HUDEP-2 (cell line): ENCODE results near the gene ITPR2.

Experiments used
- DNase-seq, 76 experiments: peaks; one replicate each; lab custom pipeline; 2025; ENCODE audit not compliant: unreplicated experiment in 76 of 76; lab: John Stamatoyannopoulos, UW

Gene ITPR2

DNA sequence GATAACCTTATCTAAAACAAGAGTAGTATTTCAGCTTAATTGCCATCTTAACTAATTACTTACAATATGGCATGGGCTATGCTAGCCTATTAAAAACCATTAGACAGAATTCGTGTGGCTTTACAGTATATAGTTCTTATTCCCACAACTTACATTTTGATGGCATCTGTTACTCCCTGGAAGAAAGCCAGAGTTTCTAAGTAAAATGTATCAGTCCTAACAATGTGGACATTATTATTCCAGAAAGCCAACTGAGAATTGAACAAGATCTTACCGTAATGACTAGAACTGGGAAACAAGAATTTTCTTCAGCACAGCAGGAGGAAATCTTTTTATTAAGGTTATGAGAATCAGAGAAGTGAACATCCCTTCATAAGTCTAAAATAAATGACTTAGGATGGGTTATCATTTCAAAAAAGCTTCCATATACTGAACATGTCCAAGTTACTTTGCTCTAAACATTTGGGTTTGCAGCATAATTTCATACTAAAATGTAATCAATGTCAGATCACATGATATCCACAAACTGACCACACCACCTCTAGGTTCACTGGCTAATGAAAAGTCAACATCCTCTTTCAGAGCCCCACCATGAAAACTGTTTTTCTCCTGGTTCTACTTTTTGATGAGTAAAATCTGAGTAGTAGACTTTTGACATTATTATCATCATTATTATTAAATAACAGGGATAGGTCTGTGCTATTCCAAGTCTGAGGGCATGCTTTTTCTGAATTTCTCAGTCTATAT lies 457.9 kb downstream of the ITPR2 start:
- DNase-seq, result no peak

DNA sequence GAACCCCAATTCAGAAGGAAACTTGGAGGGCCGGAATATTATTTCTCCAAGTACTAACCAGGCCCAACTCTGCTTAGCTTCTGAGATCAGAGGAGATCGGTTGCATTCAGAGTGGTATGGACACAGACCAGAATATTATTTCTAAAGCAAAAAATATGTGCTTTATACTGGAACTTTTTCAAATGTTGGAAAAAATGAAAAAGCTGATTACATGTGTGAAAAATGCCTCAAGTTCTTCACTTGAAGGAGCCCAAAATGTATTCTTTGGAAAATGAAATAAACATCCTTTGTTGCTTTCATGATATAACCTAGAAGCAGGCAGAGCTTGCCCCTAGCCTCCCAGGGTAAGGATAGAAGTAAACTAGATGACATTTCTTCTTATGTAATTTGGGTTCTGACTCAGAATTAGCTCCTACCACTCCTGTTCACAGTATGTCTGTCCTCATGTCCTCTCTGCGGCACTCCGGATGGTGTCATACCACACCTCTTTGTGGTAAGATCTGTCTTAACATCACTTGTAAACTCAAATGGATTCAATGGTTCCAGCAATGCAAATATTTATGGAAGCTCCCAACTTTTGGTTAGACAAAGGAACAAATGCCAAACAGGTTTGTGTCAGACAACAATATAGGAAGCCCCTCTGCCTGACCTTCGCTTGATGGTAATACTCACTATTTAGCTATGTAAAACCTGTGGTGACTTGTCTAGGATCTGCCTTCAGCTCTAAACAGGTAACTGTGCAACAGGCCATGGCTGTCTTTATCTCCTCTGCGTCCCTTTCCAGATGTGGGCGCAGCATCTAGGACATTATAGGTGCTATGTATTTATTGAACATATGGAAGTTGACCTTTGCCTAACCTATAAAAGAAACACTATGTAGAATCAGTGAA lies 459.1 kb downstream of the ITPR2 start:
- DNase-seq, result no peak

DNA sequence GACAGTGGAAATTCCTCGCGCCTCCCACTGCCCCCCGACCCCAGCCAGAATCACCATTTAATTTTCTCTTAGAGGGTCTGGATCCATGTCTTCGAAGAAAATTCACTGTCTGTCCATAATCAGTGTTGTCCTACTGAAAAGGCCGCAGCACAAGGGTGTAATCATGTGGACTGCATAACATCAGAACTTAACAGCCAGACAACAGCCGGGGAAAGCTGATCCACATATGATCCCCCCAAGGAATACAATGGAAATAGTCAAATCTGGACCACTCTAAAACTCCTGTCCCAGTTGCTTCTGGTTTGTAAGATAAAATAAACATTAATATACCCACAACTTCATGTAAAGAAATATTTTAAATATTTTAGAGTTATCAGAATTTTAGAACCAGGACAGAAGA lies 460.1 kb downstream of the ITPR2 start:
- no peak for DNase-seq

- no peak for DNase-seq
These were observed 462.9 kb downstream of the ITPR2 start for GRCh38 chr12:26370098-26370497.

DNA sequence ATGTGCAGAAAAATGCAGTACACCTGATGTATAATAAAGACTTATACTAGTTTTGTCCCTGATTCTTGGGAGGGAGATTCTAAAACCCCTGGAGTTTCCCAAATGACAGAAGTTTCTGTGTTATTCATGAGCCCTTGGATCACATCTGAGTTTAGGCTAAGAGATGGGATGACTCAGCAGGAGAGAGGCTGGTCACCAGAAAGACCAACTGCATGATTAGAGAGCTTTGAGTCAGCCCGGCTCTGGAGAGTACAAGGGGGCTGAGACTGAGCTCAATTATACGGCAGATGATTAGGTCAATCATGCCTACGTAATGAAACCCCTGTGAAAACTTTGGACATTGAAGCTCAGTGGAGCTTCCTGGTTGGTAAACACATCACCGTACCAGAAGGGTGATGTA lies 463.4 kb downstream of the ITPR2 start:
- no peak for DNase-seq

GRCh38 chr12:26367991-26368730 lies 464.8 kb downstream of the ITPR2 start:
- DNase-seq, result no peak

GRCh38 chr12:26361964-26362363 lies 471.0 kb downstream of the ITPR2 start:
- DNase-seq, result no peak

DNA sequence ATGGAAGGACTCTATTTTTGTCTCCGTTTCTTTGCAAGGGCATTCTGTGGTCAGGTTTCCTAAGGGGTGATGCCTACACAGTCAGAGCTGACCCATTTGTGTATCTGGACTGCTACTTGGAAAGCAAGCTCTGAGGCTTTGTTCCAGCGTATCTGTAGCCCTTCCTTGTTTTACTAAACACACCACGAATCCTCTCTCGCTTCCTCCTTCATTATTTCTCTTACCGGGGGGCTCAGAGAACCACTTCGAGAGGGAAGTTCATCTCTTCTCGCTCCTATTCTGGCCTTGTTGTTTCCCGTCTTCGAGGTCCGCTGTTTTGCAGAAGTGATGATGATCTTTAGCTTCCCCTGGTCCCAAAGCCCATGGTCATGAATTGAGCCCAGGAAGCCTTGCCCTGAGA lies 472.9 kb downstream of the ITPR2 start:
- no peak for DNase-seq

DNA sequence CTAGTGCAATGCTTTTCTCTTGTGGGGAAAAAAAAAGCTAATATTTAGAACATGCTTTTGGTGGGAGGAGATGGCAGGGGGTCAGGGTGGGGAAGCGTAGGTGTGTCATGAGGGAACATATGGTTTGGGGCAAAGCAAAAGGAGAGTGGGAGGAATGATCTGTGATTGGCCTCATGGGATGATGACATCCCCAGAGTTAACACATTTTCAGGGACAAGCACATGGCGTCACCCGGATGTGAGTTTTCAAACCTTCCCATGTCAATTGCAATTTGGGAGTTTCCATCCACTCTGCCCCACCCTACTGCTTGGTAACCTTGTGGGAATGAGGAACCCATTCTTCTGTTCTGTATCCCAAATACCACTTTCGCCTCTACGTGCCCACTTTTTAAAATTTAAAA lies 473.4 kb downstream of the ITPR2 start:
- no peak for DNase-seq

DNA sequence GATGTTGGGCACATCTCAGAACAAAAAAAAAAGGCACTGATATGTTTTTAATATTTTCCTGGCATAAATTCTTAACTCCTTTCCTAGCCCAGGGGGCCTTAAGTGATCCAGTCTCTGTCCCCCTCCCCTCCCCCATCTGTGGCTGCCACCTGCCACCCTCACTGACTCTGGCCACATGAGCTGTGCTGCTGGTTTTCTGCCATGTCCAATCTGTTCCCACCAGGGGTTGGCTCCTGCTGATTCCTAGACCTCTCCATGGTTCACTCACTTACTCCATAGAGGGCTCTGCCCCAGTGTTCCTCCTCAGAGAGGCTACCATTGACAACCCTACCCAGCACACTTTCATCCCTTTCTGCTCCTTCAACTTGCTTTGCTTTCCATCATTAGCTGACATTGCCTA lies 474.3 kb downstream of the ITPR2 start:
- DNase-seq, result no peak

DNA sequence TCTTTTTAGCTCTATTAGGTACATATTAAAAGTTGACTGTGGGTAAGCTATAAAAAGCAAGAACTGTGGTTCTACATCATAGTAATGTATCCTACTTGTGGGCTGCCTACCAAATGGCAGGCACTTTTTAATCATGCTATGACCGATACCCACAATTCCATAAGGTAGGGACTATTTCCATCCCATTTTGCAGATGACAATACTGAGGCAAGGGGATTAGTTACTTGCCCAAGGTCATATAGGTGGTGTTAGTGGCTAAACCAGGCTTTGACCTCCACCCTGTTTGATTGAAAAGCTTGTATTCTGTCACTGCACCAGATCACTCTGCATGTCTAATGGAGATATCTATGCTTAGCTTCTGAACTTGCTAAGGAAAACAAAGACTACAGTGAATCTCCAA lies 485.7 kb downstream of the ITPR2 start:
- DNase-seq, result no peak

DNA sequence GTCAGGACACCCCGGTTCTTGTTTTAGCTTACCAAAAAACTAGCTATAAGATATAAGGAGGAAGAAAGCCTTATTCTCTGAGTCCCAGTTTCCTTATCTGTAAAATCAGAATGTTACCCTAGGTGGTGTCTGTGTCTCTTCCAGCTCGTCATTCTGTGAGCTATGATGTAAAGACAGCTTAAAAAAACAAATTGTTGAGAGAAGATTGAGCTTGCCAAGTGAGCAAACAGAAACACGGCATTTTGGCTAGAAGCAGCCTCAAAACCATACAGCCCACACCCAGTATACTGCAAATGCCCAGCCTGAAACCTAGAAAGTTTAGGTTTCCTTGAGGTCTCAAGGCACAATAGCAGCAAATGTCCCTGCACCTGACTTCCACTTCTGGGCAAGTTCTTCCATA lies 486.3 kb downstream of the ITPR2 start:
- DNase-seq, result no peak

DNA sequence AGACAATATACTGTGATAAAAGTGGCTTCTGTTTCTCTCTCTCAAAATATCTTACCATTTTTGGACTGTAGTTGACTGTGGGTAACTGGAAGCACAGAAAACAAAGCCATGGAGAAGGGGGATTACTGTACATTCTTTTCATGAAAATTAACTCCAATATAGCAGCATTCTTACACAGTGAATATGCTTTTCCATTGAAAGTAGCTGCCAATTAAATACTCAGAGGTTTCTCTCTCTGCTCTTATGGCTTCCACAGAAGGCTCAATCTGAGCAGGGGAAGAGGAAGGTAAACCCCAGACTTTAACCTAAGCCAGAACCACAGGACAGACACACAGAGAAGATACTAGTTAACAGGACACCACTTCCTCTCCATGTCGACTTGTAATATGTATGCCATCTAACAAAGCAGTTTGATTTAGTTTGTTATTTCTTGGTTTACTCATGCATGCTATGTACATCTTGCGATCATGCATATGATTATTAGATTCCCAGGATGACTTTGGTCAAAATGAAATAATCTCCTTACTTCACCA lies 487.5 kb downstream of the ITPR2 start:
- no peak for DNase-seq

DNA sequence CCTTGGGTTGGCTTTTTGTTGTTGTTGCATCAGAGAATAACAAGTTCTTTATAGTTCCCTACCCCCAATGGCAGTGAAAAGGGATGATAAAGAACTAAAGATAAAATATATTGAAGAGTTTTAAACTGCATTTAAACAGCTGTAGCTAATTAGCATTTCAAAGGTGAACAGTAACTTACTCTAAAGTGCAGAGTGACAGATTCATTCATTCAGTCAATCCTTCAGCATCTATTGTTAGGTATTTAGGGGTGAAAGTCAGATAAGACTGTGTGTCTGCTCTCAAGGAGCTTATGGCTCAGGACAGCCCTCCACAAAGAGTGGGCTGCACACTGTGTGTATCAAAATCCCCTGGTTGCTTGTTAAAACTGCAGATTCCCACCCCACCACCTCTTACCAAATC lies 491.5 kb downstream of the ITPR2 start:
- DNase-seq, result no peak

- DNase-seq, result no peak
These were observed 492.3 kb downstream of the ITPR2 start for GRCh38 chr12:26340649-26341048.

GRCh38 chr12:26339976-26340375 lies 493.0 kb downstream of the ITPR2 start:
- DNase-seq, result no peak

- no peak for DNase-seq
These were observed 494.1 kb downstream of the ITPR2 start for GRCh38 chr12:26338586-26339572.

- DNase-seq, result no peak
These were observed 497.3 kb downstream of the ITPR2 start for GRCh38 chr12:26335651-26336050.

DNA sequence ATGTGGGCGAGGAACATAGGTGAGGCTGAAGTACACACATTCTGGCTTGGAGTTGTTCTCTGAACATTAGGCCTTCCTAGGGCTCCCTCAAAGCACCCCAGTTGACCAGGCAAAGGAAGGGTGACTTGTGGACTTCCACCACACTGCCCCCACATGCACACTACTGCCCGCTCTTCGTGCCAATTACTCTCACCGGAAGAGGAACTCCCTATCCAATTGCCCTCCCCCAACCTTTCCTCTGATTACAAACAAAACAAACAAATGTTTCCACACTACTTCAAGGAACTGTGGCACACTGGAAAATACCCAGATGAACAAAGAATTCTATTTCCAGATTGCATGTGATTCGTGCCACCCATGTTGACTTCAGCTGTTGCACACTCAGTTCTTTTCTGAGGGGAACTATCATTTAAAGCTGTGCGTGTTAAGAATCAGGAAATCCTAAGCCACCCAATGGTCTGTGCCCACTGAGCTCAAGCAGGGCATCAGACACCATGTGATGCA lies 498.3 kb downstream of the ITPR2 start:
- DNase-seq, result no peak

DNA sequence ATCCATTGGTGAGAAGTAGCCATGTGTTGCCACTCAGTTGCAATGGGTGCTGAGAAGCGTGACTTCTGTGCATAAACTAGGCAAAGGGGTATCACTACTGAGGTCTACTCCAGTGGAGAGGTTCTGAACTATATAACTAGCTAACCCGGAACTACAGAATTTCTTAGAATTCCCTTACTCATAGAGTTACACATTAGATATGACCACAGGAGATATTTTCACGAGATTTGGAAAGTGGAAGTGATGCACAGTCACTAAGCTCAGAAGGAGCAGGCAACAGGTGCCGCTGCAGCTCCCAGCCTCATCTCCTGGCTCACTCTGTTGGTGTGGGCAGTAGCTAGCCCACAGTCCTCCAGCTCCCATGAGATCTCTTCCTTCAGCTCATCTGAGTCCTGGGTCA lies 501.0 kb downstream of the ITPR2 start:
- no peak for DNase-seq
